Stimulated activated CD8-positive, alpha-beta memory T cell treated with anti-CD3 and anti-CD28 coated beads, Interleukin-7, amount 100 ng/mL, for 24 hours (primary cell): Measurements from ENCODE around the gene ANKRD18A.

Experiments
- DNase-seq: peaks from one replicate; pipeline ENCODE4 v3.0.0-alpha.2; 2020; ENCODE audit warnings: low read depth

ANKRD18A gene

GRCh38 chr9:38529317-38529716, 91.1 kb downstream of the ANKRD18A start:
- no peak for DNase-seq

- DNase-seq: no peak
These were observed 92.9 kb downstream of the ANKRD18A start for GRCh38 chr9:38527503-38527902.

DNA sequence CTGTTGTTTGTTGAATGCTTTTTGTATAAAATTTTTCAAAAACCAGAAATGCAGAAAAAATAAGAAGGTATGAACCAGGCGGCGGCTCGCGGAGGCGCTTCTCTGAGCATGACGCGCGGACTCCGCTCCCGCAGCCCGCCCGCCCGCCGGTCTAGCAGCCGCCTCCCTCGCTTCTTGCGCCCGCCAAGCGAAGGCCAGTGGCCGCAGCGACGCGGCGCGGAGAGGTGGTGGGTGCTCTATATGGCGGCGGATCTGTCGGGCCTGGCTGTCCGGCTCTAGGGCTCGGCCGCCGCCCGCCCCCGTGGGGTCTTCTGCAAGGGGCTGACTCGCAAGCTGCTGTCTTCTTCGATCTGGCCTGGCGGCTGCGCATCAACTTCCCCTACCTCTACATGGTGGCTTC, 93.8 kb downstream of the ANKRD18A start:
- DNase-seq: no peak

- DNase-seq: no peak
These were observed 97.3 kb downstream of the ANKRD18A start for GRCh38 chr9:38523121-38523520.

GRCh38 chr9:38521762-38522161, 98.6 kb downstream of the ANKRD18A start:
- DNase-seq: no peak
